Measurements from ENCODE around the gene CMKLR1. TPM values are rescaled to one million over a fixed set of nuclear protein-coding genes. Genes with fewer than 3 reads are reported as not detected.

Gene CMKLR1
- total RNA-seq, 5 donors from 2014 or later (not counting 1 experiment from before 2014, with no cell fraction given) = 0.76 to 6.7 (median 0.98) TPM

DNA sequence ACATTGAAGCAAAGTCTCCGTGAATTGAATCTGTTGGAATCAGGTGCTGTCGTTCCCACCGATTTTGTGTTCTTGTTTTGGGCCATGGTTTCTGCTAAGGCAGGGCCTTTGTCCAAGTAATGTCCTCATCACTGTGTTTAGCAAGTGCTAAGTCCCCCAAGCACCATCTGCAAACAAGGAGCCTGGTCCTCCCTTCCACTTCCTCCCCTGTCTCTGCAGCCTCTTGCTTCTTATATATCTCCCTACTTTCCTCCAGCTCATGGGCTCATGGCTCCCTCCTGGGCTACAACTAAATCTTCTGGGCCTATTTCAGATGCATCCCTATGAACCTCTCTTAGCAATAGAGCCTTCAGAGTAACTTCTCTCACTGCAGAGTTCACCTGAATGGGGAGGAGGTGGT is 25.8 kb upstream of the CMKLR1 start:
- no peaks in the 10 kb centered on the region for H3K9me3 ChIP-seq
- Mint-ChIP-seq H3K36me3 (no peaks in the 10 kb centered on the region), H3K4me3 (no peak overlapping the region), H3K4me1 (peaks cover 0 to 7% (median 0%) of the 10 kb centered on the region in 3 donors), H3K27me3 (peaks cover 0 to 2% of the 10 kb centered on the region in 2 donors), H3K27ac (no peak overlapping the region), H3K9me3 (peaks cover 0 to 7% (median 0%) of the 10 kb centered on the region in 3 donors)
- peaks cover 0 to 8% of the 10 kb centered on the region in 2 experiments for H3K27me3 ChIP-seq (replicated peaks in 1 of 2; ENCODE audit: control insufficient read depth in 2 of 2, extremely low read depth in 1 of 2, insufficient read depth in 2 of 2, low read length in 1 of 2)
- CTCF ChIA-PET = no interaction called here
- no peak overlapping the region for H3K27ac ChIP-seq (ENCODE audit: low read length)
- 89% methylated on average over 3 of the region's 3 CpGs for WGBS (ENCODE audit: insufficient coverage)
- H3K4me3 ChIP-seq (ENCODE audit: control insufficient read depth in 1 of 2, extremely low read depth in 1 of 2, low read length in 1 of 2) = no peak overlapping the region
- POLR2A ChIA-PET = no interaction called here
- no peaks in the 10 kb centered on the region for H3K36me3 ChIP-seq (ENCODE audit: control insufficient read depth in 2 of 2, extremely low read depth in 1 of 2, insufficient read depth in 1 of 2, low read length in 1 of 2)
- no peaks in the 10 kb centered on the region for H3K4me1 ChIP-seq (ENCODE audit: control insufficient read depth in 1 of 2, extremely low read depth in 1 of 2, insufficient read depth in 2 of 2, low read length in 2 of 2)
- no peak for ATAC-seq (replicated peaks in 1 of 4)
- no peak for DNase-seq

- Histone ChIP-seq H3K9me3 (no peaks in the 10 kb centered on the region), H3K4me1 (ENCODE audit: control insufficient read depth in 1 of 2, extremely low read depth in 1 of 2, insufficient read depth in 2 of 2, low read length in 2 of 2) (no peaks in the 10 kb centered on the region), H3K36me3 (ENCODE audit: control insufficient read depth in 2 of 2, extremely low read depth in 1 of 2, insufficient read depth in 1 of 2, low read length in 1 of 2) (no peaks in the 10 kb centered on the region), H3K27ac (ENCODE audit: low read length) (no peak overlapping the region), H3K4me3 (ENCODE audit: control insufficient read depth in 1 of 2, extremely low read depth in 1 of 2, low read length in 1 of 2) (no peak overlapping the region), H3K27me3 (replicated peaks in 1 of 2; ENCODE audit: control insufficient read depth in 2 of 2, extremely low read depth in 1 of 2, insufficient read depth in 2 of 2, low read length in 1 of 2) (peaks cover 0 to 13% of the 10 kb centered on the region in 2 experiments)
- H3K27ac Mint-ChIP-seq = no peak overlapping the region
- ATAC-seq (replicated peaks in 1 of 4) (no peak), DNase-seq (no peak)
- no peak overlapping the region for H3K4me3 Mint-ChIP-seq
- peaks cover 0 to 7% (median 0%) of the 10 kb centered on the region in 3 donors for H3K4me1 Mint-ChIP-seq
- peaks cover 1 to 5% of the 10 kb centered on the region in 2 donors for H3K27me3 Mint-ChIP-seq
- CTCF ChIA-PET = no interaction called here
- WGBS (ENCODE audit: insufficient coverage) = 33% methylated on average over 1 of the region's 1 CpG
- no peaks in the 10 kb centered on the region for H3K36me3 Mint-ChIP-seq
- peaks cover 0 to 7% (median 0%) of the 10 kb centered on the region in 3 donors for H3K9me3 Mint-ChIP-seq
- POLR2A ChIA-PET = no interaction called here
These were observed 24.5 kb upstream of the CMKLR1 start for GRCh38 chr12:108363565-108363964.

- H3K4me3 ChIP-seq (ENCODE audit: control insufficient read depth in 1 of 2, extremely low read depth in 1 of 2, low read length in 1 of 2) = no peak overlapping the region
- ChIA-PET POLR2A (no interaction called here), CTCF (no interaction called here)
- Mint-ChIP-seq H3K4me3 (no peak overlapping the region), H3K27ac (no peak overlapping the region), H3K27me3 (peaks cover 3 to 7% of the 10 kb centered on the region in 2 donors), H3K4me1 (peaks cover 0 to 7% (median 0%) of the 10 kb centered on the region in 3 donors), H3K9me3 (peaks cover 0 to 7% (median 0%) of the 10 kb centered on the region in 3 donors), H3K36me3 (no peaks in the 10 kb centered on the region)
- H3K9me3 ChIP-seq = no peaks in the 10 kb centered on the region
- ATAC-seq (replicated peaks in 1 of 4) (no peak), DNase-seq (no peak)
- H3K36me3 ChIP-seq (ENCODE audit: control insufficient read depth in 2 of 2, extremely low read depth in 1 of 2, insufficient read depth in 1 of 2, low read length in 1 of 2) = no peaks in the 10 kb centered on the region
- WGBS (ENCODE audit: insufficient coverage) = 85% methylated on average over 11 of the region's 11 CpGs
- H3K27me3 ChIP-seq (replicated peaks in 1 of 2; ENCODE audit: control insufficient read depth in 2 of 2, extremely low read depth in 1 of 2, insufficient read depth in 2 of 2, low read length in 1 of 2) = peaks cover 0 to 14% of the 10 kb centered on the region in 2 experiments
- H3K27ac ChIP-seq (ENCODE audit: low read length) = no peak overlapping the region
- no peaks in the 10 kb centered on the region for H3K4me1 ChIP-seq (ENCODE audit: control insufficient read depth in 1 of 2, extremely low read depth in 1 of 2, insufficient read depth in 2 of 2, low read length in 2 of 2)
These were observed 24.1 kb upstream of the CMKLR1 start for GRCh38 chr12:108363165-108363564.

DNA sequence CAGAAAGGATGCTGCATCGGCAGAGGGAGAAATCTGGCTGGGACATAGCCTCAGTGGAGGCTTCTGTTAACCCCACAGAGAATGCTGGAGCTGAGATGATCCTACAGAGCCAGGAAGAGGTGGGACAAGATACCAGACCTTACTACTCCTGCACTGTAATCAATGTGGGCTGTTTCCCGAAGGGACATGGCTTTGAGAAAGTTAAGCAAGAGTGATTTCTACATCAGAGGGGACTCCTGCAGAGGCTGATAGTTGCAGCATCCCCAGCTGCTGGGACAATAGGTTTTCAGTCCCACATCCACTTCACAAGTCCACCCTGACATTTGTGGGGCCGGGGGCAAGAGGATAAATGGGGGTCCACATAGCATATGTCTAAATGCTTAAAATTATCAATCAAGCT is 22.5 kb upstream of the CMKLR1 start:
- CTCF ChIA-PET = no interaction called here
- DNase-seq = no peak

DNA sequence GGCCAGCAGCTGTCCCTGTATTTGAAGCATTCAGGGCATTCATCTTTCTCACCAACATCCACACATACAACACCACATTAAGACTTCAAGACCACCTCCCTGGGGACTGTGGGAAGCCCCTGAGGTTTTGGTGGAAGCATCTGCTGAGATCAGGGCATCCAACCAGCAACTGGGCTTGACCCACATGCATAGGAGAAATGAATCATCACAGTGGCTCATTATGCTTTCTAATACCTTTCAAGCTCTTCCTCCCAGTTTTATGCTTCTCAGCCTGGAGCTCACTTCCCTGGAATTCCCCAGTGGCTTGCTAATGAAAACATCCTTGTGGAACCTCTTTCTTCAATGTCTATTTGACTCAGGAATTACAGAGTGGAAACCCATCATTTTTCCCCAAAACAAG is 21.4 kb upstream of the CMKLR1 start:
- peaks cover 0 to 7% (median 0%) of the 10 kb centered on the region in 3 donors for H3K4me1 Mint-ChIP-seq
- peaks cover 0 to 14% of the 10 kb centered on the region in 2 experiments for H3K27me3 ChIP-seq (replicated peaks in 1 of 2; ENCODE audit: control insufficient read depth in 2 of 2, extremely low read depth in 1 of 2, insufficient read depth in 2 of 2, low read length in 1 of 2)
- no peak overlapping the region for H3K27ac Mint-ChIP-seq
- H3K27me3 Mint-ChIP-seq = peaks cover 6 to 10% of the 10 kb centered on the region in 2 donors
- peaks cover 0 to 7% (median 0%) of the 10 kb centered on the region in 3 donors for H3K9me3 Mint-ChIP-seq
- ChIA-PET CTCF (no interaction called here), POLR2A (no interaction called here)
- H3K4me1 ChIP-seq (ENCODE audit: control insufficient read depth in 1 of 2, extremely low read depth in 1 of 2, insufficient read depth in 2 of 2, low read length in 2 of 2) = no peaks in the 10 kb centered on the region
- H3K4me3 ChIP-seq (ENCODE audit: control insufficient read depth in 1 of 2, extremely low read depth in 1 of 2, low read length in 1 of 2) = no peak overlapping the region
- no peak overlapping the region for H3K4me3 Mint-ChIP-seq
- no peak overlapping the region for H3K27ac ChIP-seq (ENCODE audit: low read length)
- no peaks in the 10 kb centered on the region for H3K36me3 ChIP-seq (ENCODE audit: control insufficient read depth in 2 of 2, extremely low read depth in 1 of 2, insufficient read depth in 1 of 2, low read length in 1 of 2)
- H3K36me3 Mint-ChIP-seq = no peaks in the 10 kb centered on the region
- H3K9me3 ChIP-seq = no peaks in the 10 kb centered on the region
- ATAC-seq (replicated peaks in 1 of 4) = no peak
- DNase-seq = no peak

More for the DNA sequence above, 22.5 kb upstream of the CMKLR1 start:
- H3K27me3 ChIP-seq (replicated peaks in 1 of 2; ENCODE audit: control insufficient read depth in 2 of 2, extremely low read depth in 1 of 2, insufficient read depth in 2 of 2, low read length in 1 of 2) = peaks cover 0 to 14% of the 10 kb centered on the region in 2 experiments
- Mint-ChIP-seq H3K27ac (no peak overlapping the region), H3K4me3 (no peak overlapping the region), H3K4me1 (peaks cover 0 to 7% (median 0%) of the 10 kb centered on the region in 3 donors), H3K36me3 (no peaks in the 10 kb centered on the region), H3K27me3 (peaks cover 6 to 10% of the 10 kb centered on the region in 2 donors), H3K9me3 (peaks cover 0 to 7% (median 0%) of the 10 kb centered on the region in 3 donors)
- POLR2A ChIA-PET = no interaction called here
- WGBS (ENCODE audit: insufficient coverage) = 83% methylated on average over 1 of the region's 3 CpGs
- no peaks in the 10 kb centered on the region for H3K9me3 ChIP-seq
- no peak overlapping the region for H3K27ac ChIP-seq (ENCODE audit: low read length)
- H3K36me3 ChIP-seq (ENCODE audit: control insufficient read depth in 2 of 2, extremely low read depth in 1 of 2, insufficient read depth in 1 of 2, low read length in 1 of 2) = no peaks in the 10 kb centered on the region
- ATAC-seq (replicated peaks in 1 of 4) = no peak
- H3K4me3 ChIP-seq (ENCODE audit: control insufficient read depth in 1 of 2, extremely low read depth in 1 of 2, low read length in 1 of 2) = no peak overlapping the region
- H3K4me1 ChIP-seq (ENCODE audit: control insufficient read depth in 1 of 2, extremely low read depth in 1 of 2, insufficient read depth in 2 of 2, low read length in 2 of 2) = no peaks in the 10 kb centered on the region

- Mint-ChIP-seq H3K4me1 (peaks cover 0 to 7% (median 0%) of the 10 kb centered on the region in 3 donors), H3K27me3 (peaks cover 6 to 12% of the 10 kb centered on the region in 2 donors), H3K9me3 (peaks cover 0 to 7% (median 0%) of the 10 kb centered on the region in 3 donors), H3K27ac (no peak overlapping the region), H3K36me3 (no peaks in the 10 kb centered on the region), H3K4me3 (no peak overlapping the region)
- no peak for DNase-seq
- no peak overlapping the region for H3K27ac ChIP-seq (ENCODE audit: low read length)
- ChIA-PET CTCF (no interaction called here), POLR2A (no interaction called here)
- no peaks in the 10 kb centered on the region for H3K9me3 ChIP-seq
- ATAC-seq (replicated peaks in 1 of 4) = no peak
- no peak overlapping the region for H3K4me3 ChIP-seq (ENCODE audit: control insufficient read depth in 1 of 2, extremely low read depth in 1 of 2, low read length in 1 of 2)
- no peaks in the 10 kb centered on the region for H3K36me3 ChIP-seq (ENCODE audit: control insufficient read depth in 2 of 2, extremely low read depth in 1 of 2, insufficient read depth in 1 of 2, low read length in 1 of 2)
- H3K4me1 ChIP-seq (ENCODE audit: control insufficient read depth in 1 of 2, extremely low read depth in 1 of 2, insufficient read depth in 2 of 2, low read length in 2 of 2) = no peaks in the 10 kb centered on the region
- H3K27me3 ChIP-seq (replicated peaks in 1 of 2; ENCODE audit: control insufficient read depth in 2 of 2, extremely low read depth in 1 of 2, insufficient read depth in 2 of 2, low read length in 1 of 2) = peaks cover 0 to 14% of the 10 kb centered on the region in 2 experiments
These were observed 20.9 kb upstream of the CMKLR1 start for GRCh38 chr12:108360057-108360456.

GRCh38 chr12:108358580-108358965 is 19.5 kb upstream of the CMKLR1 start:
- ChIA-PET CTCF (no interaction called here), POLR2A (no interaction called here)
- no peaks in the 10 kb centered on the region for H3K36me3 ChIP-seq (ENCODE audit: control insufficient read depth in 2 of 2, extremely low read depth in 1 of 2, insufficient read depth in 1 of 2, low read length in 1 of 2)
- ATAC-seq (replicated peaks in 1 of 4) (no peak), DNase-seq (no peak)
- H3K27ac ChIP-seq (ENCODE audit: low read length) = no peak overlapping the region
- no peak overlapping the region for H3K4me3 ChIP-seq (ENCODE audit: control insufficient read depth in 1 of 2, extremely low read depth in 1 of 2, low read length in 1 of 2)
- no peaks in the 10 kb centered on the region for H3K4me1 ChIP-seq (ENCODE audit: control insufficient read depth in 1 of 2, extremely low read depth in 1 of 2, insufficient read depth in 2 of 2, low read length in 2 of 2)
- Mint-ChIP-seq H3K9me3 (peaks cover 0 to 5% (median 5%) of the 10 kb centered on the region in 3 donors), H3K27me3 (peaks cover 6 to 13% of the 10 kb centered on the region in 2 donors), H3K4me3 (no peak overlapping the region), H3K27ac (no peak overlapping the region), H3K36me3 (no peaks in the 10 kb centered on the region), H3K4me1 (peaks cover 0 to 7% (median 0%) of the 10 kb centered on the region in 3 donors)
- peaks cover 0 to 14% of the 10 kb centered on the region in 2 experiments for H3K27me3 ChIP-seq (replicated peaks in 1 of 2; ENCODE audit: control insufficient read depth in 2 of 2, extremely low read depth in 1 of 2, insufficient read depth in 2 of 2, low read length in 1 of 2)
- no peaks in the 10 kb centered on the region for H3K9me3 ChIP-seq
- WGBS (ENCODE audit: insufficient coverage) = 80% methylated on average over 4 of the region's 7 CpGs
